GDM1 (cell line): ENCODE data around the gene USP9X.
"Not testable (repeated sequence)": the region's sequence is repeated elsewhere in the genome, so short reads cannot be mapped to it uniquely, and the experiment has no call there.

ENCODE experiments used
- DNase-seq: peaks from one replicate; lab custom pipeline; 2025; lab: John Stamatoyannopoulos, UW

USP9X gene

DNA sequence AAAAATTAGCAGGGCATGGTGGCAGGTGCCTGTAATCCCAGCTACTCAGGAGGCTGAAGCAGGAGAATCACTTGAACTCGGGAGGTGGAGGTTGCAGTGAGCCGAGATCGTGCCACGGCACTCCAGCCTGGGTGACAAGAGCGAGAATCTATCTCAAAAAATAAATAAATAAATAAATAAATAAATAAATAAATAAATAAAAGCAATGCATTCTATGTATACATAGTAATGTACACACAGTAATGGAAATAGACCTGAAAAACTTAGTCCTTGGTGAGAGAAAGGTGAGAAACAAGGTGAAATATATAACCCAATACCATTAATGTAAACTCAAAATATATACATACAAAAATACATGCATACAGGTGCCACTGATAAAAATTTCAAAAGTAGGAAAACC lies 197.1 kb downstream of the USP9X start:
- not testable (repeated sequence) for DNase-seq

GRCh38 chrX:41285928-41286327 lies 200.7 kb downstream of the USP9X start:
- DNase-seq = not testable (repeated sequence)
